ENCODE data around the gene FBXO3.

FBXO3 gene

DNA sequence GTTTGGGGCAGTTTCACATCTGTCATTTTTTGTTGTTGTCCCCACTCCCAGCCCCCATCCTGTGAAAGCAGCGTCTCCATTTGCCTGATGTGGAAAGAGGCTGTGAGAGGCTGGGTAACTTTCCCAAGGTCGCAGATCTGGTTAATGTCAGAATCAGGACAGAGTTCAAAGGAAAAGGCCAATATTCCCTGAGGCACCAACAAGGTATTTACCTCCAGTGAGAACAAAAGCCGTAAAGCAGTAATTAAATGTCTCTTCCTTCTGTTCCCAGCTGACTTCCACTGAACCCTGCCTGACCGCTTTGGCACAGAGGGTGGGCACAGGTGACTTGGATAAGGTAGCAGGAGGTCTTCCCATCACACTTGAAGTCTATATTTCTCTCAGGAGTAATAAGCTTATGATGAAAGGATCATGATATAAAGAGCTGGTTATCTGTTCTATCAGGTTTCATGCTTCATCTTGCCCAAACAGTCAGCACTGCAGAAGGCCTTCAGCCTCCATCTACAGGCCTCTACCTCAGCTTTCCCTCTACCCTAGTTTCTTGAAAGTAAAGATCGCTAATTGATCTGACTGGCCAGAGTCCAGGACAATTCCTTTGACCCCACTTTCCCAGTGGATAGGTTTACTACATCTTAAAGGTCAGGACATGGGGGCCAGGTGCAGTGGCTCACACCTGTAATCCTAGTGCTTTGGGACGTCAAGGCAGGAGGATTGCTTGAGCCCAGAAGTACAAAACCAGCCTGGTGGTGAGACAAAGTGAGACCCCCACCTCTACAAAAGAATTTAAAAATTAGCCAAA is 83.1 kb downstream of the FBXO3 start:
- Histone ChIP-seq H3K27me3 (ENCODE audit: control insufficient read depth, low read length) (peaks cover 11% of the 10 kb centered on the region), H3K36me3 (ENCODE audit: control insufficient read depth, low read length) (no peaks in the 10 kb centered on the region), H3K27ac (ENCODE audit: low read depth, low read length) (no peak overlapping the region), H3K9me3 (ENCODE audit: control insufficient read depth, insufficient read depth, low read length) (no peaks in the 10 kb centered on the region), H3F3A (ENCODE audit: control insufficient read depth, insufficient read depth) (no peaks in the 10 kb centered on the region), H4K20me1 (ENCODE audit: control insufficient read depth, insufficient read depth, low read depth, low read length) (no peaks in the 10 kb centered on the region), H3K79me2 (ENCODE audit: control insufficient read depth, low read length) (no peaks in the 10 kb centered on the region), H3K4me3 (ENCODE audit: low read length) (no peak overlapping the region), H3K4me2 (ENCODE audit: low read length) (no peak overlapping the region), H3K9me2 (replicated peaks; ENCODE audit: control insufficient read depth, low read length) (no peaks in the 10 kb centered on the region), H3K4me1 (ENCODE audit: control insufficient read depth, low read length) (no peaks in the 10 kb centered on the region)
- no peak for TF ChIP-seq CTCF (IDR thresholded peaks at IDR 0.05; ENCODE audit: low read depth, low read length, poor library complexity, severe bottlenecking)
